ENCODE results near the gene RREB1.

RREB1 gene

GRCh38 chr6:7073082-7073820, 34.5 kb upstream of the RREB1 start:
- no peak for TF ChIP-seq CTCF (conservative IDR thresholded peaks at IDR 0.05; ENCODE audit: low read length)
- H3K4me3 ChIP-seq (ENCODE audit: low read length): no peak overlapping the region

GRCh38 chr6:7073821-7074525, 33.8 kb upstream of the RREB1 start:
- DNase-seq (ENCODE audit: low read depth): no peak
- TF ChIP-seq CTCF (conservative IDR thresholded peaks at IDR 0.05; ENCODE audit: low read length): no peak
- no peak overlapping the region for H3K4me3 ChIP-seq (ENCODE audit: low read length)

More at GRCh38 chr6:7073082-7073820, 34.5 kb upstream of the RREB1 start:
- DNase-seq (ENCODE audit: low read depth): no peak

- no peak for TF ChIP-seq CTCF (conservative IDR thresholded peaks at IDR 0.05; ENCODE audit: low read length)
- no peak overlapping the region for H3K4me3 ChIP-seq (ENCODE audit: low read length)
- DNase-seq (ENCODE audit: low read depth): no peak
Observed at GRCh38 chr6:7074870-7075269, 32.9 kb upstream of the RREB1 start.

- TF ChIP-seq CTCF (conservative IDR thresholded peaks at IDR 0.05; ENCODE audit: low read length): no peak
- no peak overlapping the region for H3K4me3 ChIP-seq (ENCODE audit: low read length)
- no peak for DNase-seq (ENCODE audit: low read depth)
Observed at GRCh38 chr6:7075341-7076000, 32.3 kb upstream of the RREB1 start.

- DNase-seq (ENCODE audit: low read depth): no peak
- no peak for TF ChIP-seq CTCF (conservative IDR thresholded peaks at IDR 0.05; ENCODE audit: low read length)
- no peak overlapping the region for H3K4me3 ChIP-seq (ENCODE audit: low read length)
Observed at GRCh38 chr6:7077856-7078255, 29.9 kb upstream of the RREB1 start.

GRCh38 chr6:7078856-7079255, 28.9 kb upstream of the RREB1 start:
- H3K4me3 ChIP-seq (ENCODE audit: low read length): no peak overlapping the region
- no peak for DNase-seq (ENCODE audit: low read depth)
- no peak for TF ChIP-seq CTCF (conservative IDR thresholded peaks at IDR 0.05; ENCODE audit: low read length)

Data from AG10803 (cell line).